Neural cell (in vitro differentiated cells): ENCODE results near the gene CHL1. TPM values are rescaled to one million over a fixed set of nuclear protein-coding genes. Genes with fewer than 3 reads are reported as not detected.

Experiments used
- H2AFZ ChIP-seq: fragments of 200-600, 300-800 bp; sonication (generic), shearing (Covaris generic); 2 replicates; pipeline ENCODE4 v1.6.0; 2014; ENCODE audit warnings: low read depth, mild to moderate bottlenecking, antibody characterized with exemption, low read length, moderate library complexity
- H3F3A ChIP-seq: fragments of 200-600 bp; shearing (Covaris generic); 2 replicates; pipeline ENCODE4 v1.6.1; 2016; ENCODE audit warnings: mild to moderate bottlenecking, moderate library complexity, mixed read lengths, antibody characterized with exemption, low read length; ENCODE audit not compliant: insufficient read depth, poor library complexity, severe bottlenecking
- H3K27ac ChIP-seq: fragments of 200-600, 300-800 bp; sonication (generic), shearing (Covaris generic); 2 replicates; pipeline ENCODE4 v1.5.1; 2014; ENCODE audit warnings: mild to moderate bottlenecking, low read length, moderate library complexity
- H3K27me3 ChIP-seq: fragments of 300-800, 200-600 bp; sonication (generic), shearing (Covaris generic); 2 replicates; pipeline ENCODE4 v1.6.0; 2014; ENCODE audit warnings: mild to moderate bottlenecking, low read depth, low read length, moderate library complexity; ENCODE audit not compliant: insufficient read depth
- H3K36me3 ChIP-seq: fragments of 300-800, 200-600 bp; sonication (generic), shearing (Covaris generic); 2 replicates; pipeline ENCODE4 v1.5.1; 2014; ENCODE audit warnings: mild to moderate bottlenecking, antibody characterized with exemption, low read length, moderate library complexity; ENCODE audit not compliant: insufficient read depth
- H3K4me2 ChIP-seq: fragments of 300-800, 200-600 bp; sonication (generic), shearing (Covaris generic); 2 replicates; pipeline ENCODE4 v1.6.0; 2014; ENCODE audit warnings: mild to moderate bottlenecking, low read length
- H3K4me3 ChIP-seq: fragments of 300-800, 200-600 bp; sonication (generic), shearing (Covaris generic); 2 replicates; pipeline ENCODE4 v1.5.1; 2014; ENCODE audit warnings: mild to moderate bottlenecking, low read length, moderate library complexity
- H3K79me2 ChIP-seq: fragments of 200-600 bp; shearing (Covaris generic); replicated peaks from 2 replicates; pipeline ENCODE4 v1.6.0; 2014; ENCODE audit warnings: mild to moderate bottlenecking, low read length, moderate library complexity; ENCODE audit not compliant: insufficient read depth
- H3K9ac ChIP-seq: fragments of 300-800, 200-600 bp; sonication (generic), shearing (Covaris generic); 2 replicates; pipeline ENCODE4 v1.6.1; 2016; ENCODE audit warnings: mild to moderate bottlenecking, low read length, mixed read lengths
- H3K9me2 ChIP-seq: fragments of 200-600 bp; shearing (Covaris generic); 2 replicates; pipeline ENCODE4 v1.6.1; 2016; ENCODE audit warnings: mild to moderate bottlenecking, low read length, mixed read lengths; ENCODE audit not compliant: insufficient read depth
- H3K9me3 ChIP-seq: fragments of 200-600, 300-800 bp; sonication (generic), shearing (Covaris generic); 2 replicates; pipeline ENCODE4 v1.6.1; 2016; ENCODE audit warnings: mild to moderate bottlenecking, mixed run types, low read length, moderate library complexity, mixed read lengths
- H4K20me1 ChIP-seq: fragments of 200-600 bp; shearing (Covaris generic); 2 replicates; pipeline ENCODE4 v1.6.1; 2016; ENCODE audit warnings: mild to moderate bottlenecking, mixed run types; ENCODE audit not compliant: insufficient read depth
- CTCF ChIP-seq: fragments of 450-650 bp; IDR thresholded peaks from 2 replicates; pipeline ENCODE4 v1.5.1; 2014; ENCODE audit warnings: antibody characterized with exemption, mild to moderate bottlenecking, moderate library complexity; ENCODE audit not compliant: poor library complexity, severe bottlenecking
- EP300 ChIP-seq: fragments of 450-650 bp; conservative IDR thresholded peaks from 2 replicates; pipeline ENCODE4 v1.6.1; 2014; ENCODE audit warnings: antibody characterized with exemption, mild to moderate bottlenecking, moderate library complexity; ENCODE audit not compliant: poor library complexity, severe bottlenecking
- EZH2 ChIP-seq: fragments of 200-600, 300-800 bp; shearing (Covaris generic), sonication (generic); IDR thresholded peaks from 2 replicates; pipeline ENCODE4 v1.6.1; 2014; ENCODE audit warnings: antibody characterized with exemption, low read length, borderline replicate concordance, mild to moderate bottlenecking; ENCODE audit not compliant: insufficient read depth, poor library complexity, severe bottlenecking
- MXI1 ChIP-seq: fragments of 450-650 bp; conservative IDR thresholded peaks from 2 replicates; pipeline ENCODE4 v1.6.1; 2014; ENCODE audit warnings: antibody characterized with exemption, mild to moderate bottlenecking; ENCODE audit not compliant: poor library complexity, severe bottlenecking
- POLR2AphosphoS5 ChIP-seq: IDR thresholded peaks from 2 replicates; pipeline ENCODE4 v1.6.1; 2012
- RAD21 ChIP-seq: fragments of 450-650 bp; conservative IDR thresholded peaks from 2 replicates; pipeline ENCODE4 v1.6.1; 2014; ENCODE audit warnings: antibody characterized with exemption, mild to moderate bottlenecking, moderate library complexity
- REST ChIP-seq: IDR thresholded peaks from 2 replicates; pipeline ENCODE4 v1.6.1; 2012; ENCODE audit warnings: borderline replicate concordance
- SMC3 ChIP-seq: fragments of 450-650 bp; conservative IDR thresholded peaks from 2 replicates; pipeline ENCODE4 v1.6.1; 2014; ENCODE audit warnings: antibody characterized with exemption, mild to moderate bottlenecking, moderate library complexity; ENCODE audit not compliant: poor library complexity
- TAF1 ChIP-seq: IDR thresholded peaks from 2 replicates; pipeline ENCODE4 v1.6.1; 2012; ENCODE audit warnings: low read depth
- polyA plus RNA-seq: library from polyadenylated mRNA; depleted of rRNA; stranded (reverse); fragments of >200 nt; gene quantifications from 2 replicates; pipeline ENCODE4 v1.2.3, GENCODE V29; 2014

CHL1 gene
- polyA plus RNA-seq, 1 donor from 2014 or later = 199 TPM

- Histone ChIP-seq H3K4me3 (no peak overlapping the region), H3K27me3 (no peaks in the 10 kb centered on the region), H3K9ac (no peak overlapping the region), H3K36me3 (no peaks in the 10 kb centered on the region), H3K9me3 (no peaks in the 10 kb centered on the region), H3F3A (peaks cover 8% of the 10 kb centered on the region), H3K9me2 (no peaks in the 10 kb centered on the region), H2AFZ (no peak overlapping the region), H3K27ac (no peak overlapping the region), H3K79me2 (peaks cover 6% of the 10 kb centered on the region), H4K20me1 (no peaks in the 10 kb centered on the region), H3K4me2 (no peak overlapping the region)
- TF ChIP-seq MXI1 = no peak
Observed at GRCh38 chr3:217099-217813, 20.7 kb downstream of the CHL1 start.

GRCh38 chr3:217948-218347 is 21.4 kb downstream of the CHL1 start:
- peaks cover 6% of the 10 kb centered on the region for H3K79me2 ChIP-seq
- no peak overlapping the region for H3K27ac ChIP-seq
- H3K27me3 ChIP-seq = no peaks in the 10 kb centered on the region
- no peak overlapping the region for H3K4me3 ChIP-seq
- H4K20me1 ChIP-seq = no peaks in the 10 kb centered on the region
- H3F3A ChIP-seq = peaks cover 7% of the 10 kb centered on the region
- H3K36me3 ChIP-seq = no peaks in the 10 kb centered on the region
- H3K4me2 ChIP-seq = no peak overlapping the region
- H2AFZ ChIP-seq = no peak overlapping the region
- H3K9me3 ChIP-seq = no peaks in the 10 kb centered on the region
- no peak overlapping the region for H3K9ac ChIP-seq
- no peaks in the 10 kb centered on the region for H3K9me2 ChIP-seq
- no peak for TF ChIP-seq SMC3
- TF ChIP-seq RAD21 = no peak

- Histone ChIP-seq H3K79me2 (no peaks in the 10 kb centered on the region), H3K27ac (no peak overlapping the region), H3K27me3 (no peaks in the 10 kb centered on the region), H3K9me2 (no peaks in the 10 kb centered on the region), H3K4me3 (no peak overlapping the region), H3K9ac (no peak overlapping the region), H3F3A (no peaks in the 10 kb centered on the region), H3K4me2 (no peak overlapping the region), H3K9me3 (no peaks in the 10 kb centered on the region), H3K36me3 (no peaks in the 10 kb centered on the region), H4K20me1 (no peaks in the 10 kb centered on the region), H2AFZ (no peak overlapping the region)
- TF ChIP-seq POLR2AphosphoS5 = no peak
- no peak for TF ChIP-seq EZH2
- no peak for TF ChIP-seq REST
- TF ChIP-seq MXI1 = no peak
- TF ChIP-seq SMC3 = no peak
- TF ChIP-seq RAD21 = no peak
- TF ChIP-seq EP300 = no peak
- no peak for TF ChIP-seq CTCF
- TF ChIP-seq TAF1 = no peak
Observed at GRCh38 chr3:228442-229182, 32.0 kb downstream of the CHL1 start.
